ENCODE data around the gene EPHB1.
"Not testable (repeated sequence)": the region's sequence is repeated elsewhere in the genome, so short reads cannot be mapped to it uniquely, and the experiment has no call there.

The EPHB1 gene

GRCh38 chr3:134965865-134966481 is 170.9 kb downstream of the EPHB1 start:
- no peak for DNase-seq (ENCODE audit: low spot score)
- in situ Hi-C loops (cut with MboI; ENCODE audit: low sequenced_read_pairs, unreplicated experiment): no loop called here
- TF ChIP-seq, protein P1, sequence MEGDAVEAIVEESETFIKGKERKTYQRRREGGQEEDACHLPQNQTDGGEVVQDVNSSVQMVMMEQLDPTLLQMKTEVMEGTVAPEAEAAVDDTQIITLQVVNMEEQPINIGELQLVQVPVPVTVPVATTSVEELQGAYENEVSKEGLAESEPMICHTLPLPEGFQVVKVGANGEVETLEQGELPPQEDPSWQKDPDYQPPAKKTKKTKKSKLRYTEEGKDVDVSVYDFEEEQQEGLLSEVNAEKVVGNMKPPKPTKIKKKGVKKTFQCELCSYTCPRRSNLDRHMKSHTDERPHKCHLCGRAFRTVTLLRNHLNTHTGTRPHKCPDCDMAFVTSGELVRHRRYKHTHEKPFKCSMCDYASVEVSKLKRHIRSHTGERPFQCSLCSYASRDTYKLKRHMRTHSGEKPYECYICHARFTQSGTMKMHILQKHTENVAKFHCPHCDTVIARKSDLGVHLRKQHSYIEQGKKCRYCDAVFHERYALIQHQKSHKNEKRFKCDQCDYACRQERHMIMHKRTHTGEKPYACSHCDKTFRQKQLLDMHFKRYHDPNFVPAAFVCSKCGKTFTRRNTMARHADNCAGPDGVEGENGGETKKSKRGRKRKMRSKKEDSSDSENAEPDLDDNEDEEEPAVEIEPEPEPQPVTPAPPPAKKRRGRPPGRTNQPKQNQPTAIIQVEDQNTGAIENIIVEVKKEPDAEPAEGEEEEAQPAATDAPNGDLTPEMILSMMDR (IDR thresholded peaks at IDR 0.05; ENCODE audit: borderline replicate concordance, control extremely low read depth, extremely low read depth, insufficient read depth, missing control alignments): no peak

- no peak for DNase-seq (ENCODE audit: low spot score)
These were observed 175.8 kb downstream of the EPHB1 start for GRCh38 chr3:134970895-134971294.

GRCh38 chr3:134971306-134971705 is 176.2 kb downstream of the EPHB1 start:
- TF ChIP-seq, protein P1 (IDR thresholded peaks at IDR 0.05; ENCODE audit: borderline replicate concordance, control extremely low read depth, extremely low read depth, insufficient read depth, missing control alignments): no peak
- in situ Hi-C loops (cut with MboI; ENCODE audit: low sequenced_read_pairs, unreplicated experiment): no loop called here
- no peak for DNase-seq (ENCODE audit: low spot score)

More at GRCh38 chr3:134970895-134971294, 175.8 kb downstream of the EPHB1 start:
- in situ Hi-C loops (cut with MboI; ENCODE audit: low sequenced_read_pairs, unreplicated experiment): no loop called here
- TF ChIP-seq, protein P1 (IDR thresholded peaks at IDR 0.05; ENCODE audit: borderline replicate concordance, control extremely low read depth, extremely low read depth, insufficient read depth, missing control alignments): no peak

DNA sequence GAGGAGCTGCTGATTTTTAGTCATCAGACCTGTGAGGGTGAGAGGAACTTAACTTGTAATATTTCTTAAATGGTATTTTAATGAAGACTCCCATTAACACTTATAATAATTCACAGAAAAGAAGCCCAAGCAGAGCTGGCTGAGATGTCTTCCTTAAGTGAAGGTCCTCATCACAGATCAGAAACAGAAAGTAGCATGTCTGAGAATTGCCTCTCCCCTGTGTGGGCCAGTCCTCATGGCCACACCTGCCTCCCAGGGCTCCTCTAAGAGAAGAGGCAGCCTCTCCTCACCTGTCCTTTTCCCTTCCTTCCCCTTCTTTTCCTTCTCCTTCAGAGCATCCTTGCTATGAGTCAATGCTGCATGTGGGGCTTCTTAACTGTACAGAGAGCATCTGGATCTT is 176.8 kb downstream of the EPHB1 start:
- in situ Hi-C loops (cut with MboI; ENCODE audit: low sequenced_read_pairs, unreplicated experiment); DNase-seq (ENCODE audit: low spot score): not testable (repeated sequence)

DNA sequence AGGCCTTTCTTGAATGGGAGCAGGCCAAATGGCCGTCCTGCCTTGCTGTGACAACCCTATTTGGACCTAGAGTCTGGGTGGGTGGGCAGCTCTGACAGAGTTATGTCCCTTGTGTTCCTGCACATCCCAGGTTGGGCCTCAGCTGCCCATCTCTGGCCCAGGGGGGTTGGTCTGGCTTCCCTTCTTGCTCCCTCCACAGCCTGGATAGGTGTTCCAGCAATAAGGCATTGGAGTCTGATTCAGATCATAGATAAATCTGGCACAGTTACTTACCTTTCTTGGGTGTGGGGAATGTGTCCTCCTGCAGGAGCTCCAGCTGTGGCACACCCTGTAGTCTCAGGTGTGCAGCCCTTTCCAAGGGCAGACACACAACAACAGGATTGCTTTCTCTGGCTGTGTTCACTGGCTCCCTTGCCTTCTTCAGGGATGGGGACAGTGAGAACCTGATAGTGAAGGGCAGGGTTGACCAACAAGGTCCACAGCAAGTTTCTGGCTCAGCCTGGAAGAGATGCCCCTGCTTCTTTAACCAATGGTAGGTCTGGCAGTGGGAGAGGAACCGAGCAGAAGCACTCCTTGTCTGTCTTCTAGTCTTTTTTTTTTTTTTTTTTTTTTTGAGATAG is 177.9 kb downstream of the EPHB1 start:
- no peak for DNase-seq (ENCODE audit: low spot score)
- TF ChIP-seq, protein P1 (IDR thresholded peaks at IDR 0.05; ENCODE audit: borderline replicate concordance, control extremely low read depth, extremely low read depth, insufficient read depth, missing control alignments): no peak
- in situ Hi-C loops (cut with MboI; ENCODE audit: low sequenced_read_pairs, unreplicated experiment): no loop called here

GRCh38 chr3:134974624-134975023 is 179.6 kb downstream of the EPHB1 start:
- TF ChIP-seq, protein P1 (IDR thresholded peaks at IDR 0.05; ENCODE audit: borderline replicate concordance, control extremely low read depth, extremely low read depth, insufficient read depth, missing control alignments): no peak
- in situ Hi-C loops (cut with MboI; ENCODE audit: low sequenced_read_pairs, unreplicated experiment): no loop called here
- DNase-seq (ENCODE audit: low spot score): no peak

DNA sequence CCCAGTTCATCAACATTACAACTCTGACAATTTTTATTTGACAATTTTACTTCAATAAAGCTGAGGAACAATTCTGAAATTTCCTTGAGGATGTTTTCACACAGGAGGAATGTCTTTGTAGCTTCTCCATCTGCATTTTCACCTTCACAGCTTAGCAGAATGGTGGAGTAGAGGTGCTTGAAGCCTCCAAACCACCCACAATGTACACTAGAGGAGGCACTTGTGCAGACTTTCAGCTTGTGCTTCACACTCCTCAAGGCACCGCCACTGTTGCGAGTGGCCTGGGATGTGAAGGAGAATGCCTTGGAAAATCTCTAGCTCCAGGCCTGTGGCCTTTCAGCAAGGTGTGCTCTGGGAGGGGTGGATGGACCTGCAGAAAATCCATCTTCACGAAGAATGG is 181.9 kb downstream of the EPHB1 start:
- TF ChIP-seq, protein P1 (IDR thresholded peaks at IDR 0.05; ENCODE audit: borderline replicate concordance, control extremely low read depth, extremely low read depth, insufficient read depth, missing control alignments): no peak
- DNase-seq (ENCODE audit: low spot score): no peak
- in situ Hi-C loops (cut with MboI; ENCODE audit: low sequenced_read_pairs, unreplicated experiment): no loop called here

All from GM13976 (cell line).